GM21526 (cell line): ENCODE data around the gene ACO2.

Experiments used
- ATAC-seq: cut with Tn5 transposase; IDR thresholded peaks from one replicate; pipeline ENCODE4 v1.9.1; 2021; ENCODE audit warnings: moderate library complexity; ENCODE audit not compliant: unreplicated experiment, low FRiP score

The ACO2 gene

DNA sequence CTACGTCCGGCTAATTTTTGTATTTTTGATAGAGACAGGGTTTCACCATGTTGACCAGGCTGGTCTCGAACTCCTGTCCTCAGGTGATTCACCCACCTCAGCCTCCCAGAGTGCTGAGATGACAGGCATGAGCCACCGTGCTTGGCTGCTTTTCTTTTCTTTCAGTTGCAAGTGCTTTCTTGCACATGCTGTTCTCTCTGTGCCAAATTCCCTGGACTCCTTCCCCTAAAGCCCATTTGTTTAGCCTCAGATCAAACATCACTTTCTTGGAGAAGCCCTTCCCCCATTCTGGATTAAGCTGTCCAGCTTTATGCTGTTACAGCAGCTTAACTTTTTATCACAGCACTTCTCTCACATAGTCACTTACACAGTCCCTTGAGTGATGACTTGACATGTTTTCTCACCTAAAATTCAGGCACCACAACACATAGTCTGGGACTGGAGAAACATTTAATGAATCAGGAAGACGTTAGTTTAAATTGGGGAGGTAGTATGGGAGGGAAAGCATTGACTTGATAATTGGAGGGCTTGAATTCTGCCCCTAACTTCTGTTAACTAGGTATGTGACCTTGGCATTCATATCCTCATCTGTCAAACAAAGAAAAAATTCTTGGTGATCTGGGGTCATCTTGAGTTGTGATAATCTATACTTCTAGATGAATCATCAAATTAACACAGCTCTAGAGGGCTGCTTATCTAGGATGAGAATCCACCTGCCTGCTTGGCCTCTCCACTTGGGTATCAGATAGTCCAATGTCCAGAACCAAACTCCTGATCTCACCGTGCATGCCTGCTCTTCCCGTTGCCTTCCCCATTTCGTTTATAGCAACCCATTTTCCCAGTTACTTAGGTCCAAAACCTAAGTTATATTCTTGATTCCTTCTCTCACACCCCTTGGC is 18.4 kb downstream of the ACO2 start:
- no peak for ATAC-seq

- no peak for ATAC-seq
Observed at GRCh38 chr22:41488076-41488475, 19.2 kb downstream of the ACO2 start.

- ATAC-seq = no peak
Observed at GRCh38 chr22:41488596-41489385, 19.9 kb downstream of the ACO2 start.

GRCh38 chr22:41491374-41492100 is 22.6 kb downstream of the ACO2 start:
- ATAC-seq = no peak

GRCh38 chr22:41498303-41498835 is 29.5 kb downstream of the ACO2 start:
- no peak for ATAC-seq

- ATAC-seq = no peak
Observed at GRCh38 chr22:41499624-41500280, 30.8 kb downstream of the ACO2 start.

GRCh38 chr22:41500303-41500702 is 31.4 kb downstream of the ACO2 start:
- ATAC-seq = no peak

GRCh38 chr22:41501209-41501608 is 32.3 kb downstream of the ACO2 start:
- no peak for ATAC-seq

DNA sequence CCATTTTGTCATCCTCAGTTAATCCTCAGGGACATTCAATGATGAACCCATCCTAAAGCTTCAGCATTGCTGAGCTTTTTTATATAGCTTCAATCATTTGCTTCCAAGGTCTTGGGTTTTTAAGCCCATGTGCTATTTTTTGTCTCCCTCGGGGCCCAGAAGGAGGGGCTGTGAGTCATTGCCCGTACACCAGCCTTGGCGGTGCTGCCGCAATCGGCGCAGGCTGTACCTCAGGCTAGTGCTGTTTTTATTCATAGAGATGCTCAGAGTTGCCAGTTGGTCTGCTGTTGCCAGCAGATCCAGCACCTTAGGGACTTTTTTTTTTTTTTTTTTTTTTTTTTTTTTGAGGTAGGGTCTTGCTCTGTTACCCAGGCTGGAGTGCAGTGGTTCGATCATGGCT is 35.5 kb downstream of the ACO2 start:
- ATAC-seq = no peak

DNA sequence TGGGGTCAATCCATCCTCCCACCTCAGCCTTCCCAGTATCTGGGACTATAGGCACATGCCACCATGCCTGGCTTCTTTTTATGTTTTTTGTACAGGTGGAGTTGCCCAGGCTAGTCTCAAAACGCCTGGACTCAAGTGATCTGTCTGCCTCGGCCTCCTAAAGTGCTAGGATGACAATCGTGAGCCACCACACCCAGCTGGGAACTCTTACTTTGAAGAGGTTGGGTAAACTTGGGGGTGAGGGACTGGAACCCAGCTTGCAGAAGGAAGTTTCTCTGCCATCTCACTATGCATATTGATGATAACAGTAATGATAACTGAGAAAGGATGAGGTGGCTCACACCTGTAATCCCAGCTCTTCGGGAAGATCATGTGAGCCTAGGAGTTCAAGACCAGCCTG is 35.9 kb downstream of the ACO2 start:
- ATAC-seq = no peak

DNA sequence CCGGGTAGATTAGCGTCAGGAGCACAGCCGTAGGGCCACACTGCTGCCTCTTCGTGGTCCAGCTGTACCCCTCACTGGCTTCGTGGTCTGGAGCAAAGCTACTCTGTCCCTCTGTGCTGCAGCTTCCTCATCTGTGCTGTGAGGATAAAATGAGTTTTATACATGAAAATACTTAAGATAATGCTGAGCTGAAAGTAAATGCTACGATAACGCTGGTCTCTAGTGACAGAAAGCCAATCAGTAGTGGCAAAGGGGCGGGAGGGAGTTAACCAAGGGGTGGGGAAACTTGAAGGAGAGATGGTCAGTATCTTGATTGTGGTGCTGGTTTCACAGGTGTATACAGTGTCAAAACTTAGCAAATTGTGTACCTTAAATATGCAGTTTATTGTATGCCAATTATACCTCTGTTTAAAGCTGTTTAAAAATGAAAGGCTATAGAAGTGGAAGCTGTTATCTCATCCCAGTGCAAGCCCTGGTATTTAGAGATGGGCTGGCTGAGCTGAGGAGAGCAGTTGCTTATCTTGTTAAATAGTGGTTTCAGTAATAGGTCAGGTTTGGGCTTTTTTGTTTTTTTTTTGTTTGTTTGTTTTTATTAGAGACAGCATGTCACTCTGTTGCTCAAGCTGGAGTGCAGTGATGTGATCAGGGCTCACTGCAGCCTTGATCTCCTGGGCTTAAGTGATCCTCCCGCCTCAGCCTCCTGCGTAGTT is 36.7 kb downstream of the ACO2 start:
- ATAC-seq = no peak

- no peak for ATAC-seq
Observed at GRCh38 chr22:41507330-41508063, 38.6 kb downstream of the ACO2 start.

DNA sequence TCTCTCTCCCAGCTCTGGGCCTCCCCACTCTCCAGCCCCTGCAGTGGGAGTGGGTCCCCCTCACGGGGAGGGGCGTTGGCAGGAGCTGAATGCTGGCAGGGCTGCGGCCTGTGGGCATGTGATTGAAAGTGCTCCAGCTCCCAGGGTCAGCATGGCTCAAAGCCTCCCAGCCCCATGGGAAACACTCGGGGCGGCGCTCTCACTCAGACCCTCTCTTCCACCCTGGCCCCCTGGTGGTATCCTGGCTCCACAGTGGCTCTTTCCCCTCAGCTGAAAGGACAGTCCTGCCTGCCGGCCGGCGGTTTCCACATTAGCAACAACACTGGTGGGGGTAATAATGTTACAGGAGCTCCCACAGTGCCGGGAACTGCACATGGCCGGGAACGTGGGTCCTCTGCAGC is 39.9 kb downstream of the ACO2 start:
- no peak for ATAC-seq

GRCh38 chr22:41511521-41511968 is 42.6 kb downstream of the ACO2 start:
- ATAC-seq = no peak

- ATAC-seq = no peak
Observed at GRCh38 chr22:41512421-41513194, 43.7 kb downstream of the ACO2 start.

GRCh38 chr22:41513391-41513790 is 44.5 kb downstream of the ACO2 start:
- no peak for ATAC-seq

GRCh38 chr22:41516462-41516861 is 47.5 kb downstream of the ACO2 start:
- no peak for ATAC-seq
